Heart left ventricle (tissue), 16 donors: Measurements from ENCODE around the gene PFKP. TPM values are rescaled to one million over a fixed set of nuclear protein-coding genes. Genes with fewer than 3 reads are reported as not detected.

Experiments used
- ATAC-seq, 4 donors: fragments of 200-7000 bp; cut with Tn5 transposase; one replicate each; pipeline ENCODE4 v1.9.1; 2020 to 2022; ENCODE audit warnings: moderate library complexity in 4 of 4, mild to moderate bottlenecking in 3 of 4, moderate number of reproducible peaks in 1 of 4
- DNase-seq, 5 donors: peaks; one replicate each; pipeline ENCODE4 v3.0.0-alpha.2; 2020
- H3K27ac ChIP-seq, 12 donors: fragments of 200-600 bp; sonication (generic) in 4 of 12; one replicate each; pipeline versions ENCODE4 v1.5.0 to v1.8.0; 2016 to 2022; ENCODE audit warnings: mild to moderate bottlenecking in 2 of 12
- H3K27me3 ChIP-seq, 9 donors: fragments of 200-600 bp; sonication (generic) in 2 of 9; one replicate each; pipeline versions ENCODE4 v1.5.1 to v1.8.0; 2016 to 2022; ENCODE audit warnings: mild to moderate bottlenecking in 3 of 9
- H3K36me3 ChIP-seq, 9 donors: fragments of 200-600 bp; sonication (generic) in 2 of 9; one replicate each; pipeline versions ENCODE4 v1.5.0 to v1.8.0; 2018 to 2022; ENCODE audit warnings: mild to moderate bottlenecking in 2 of 9
- H3K4me1 ChIP-seq, 12 donors: fragments of 200-600 bp; sonication (generic) in 4 of 12; one replicate each; pipeline versions ENCODE4 v1.5.0 to v1.8.0; 2016 to 2022; ENCODE audit warnings: mild to moderate bottlenecking in 3 of 12
- H3K4me3 ChIP-seq, 12 donors: fragments of 200-600 bp; sonication (generic) in 4 of 12; one replicate each; pipeline versions ENCODE4 v1.5.0 to v1.8.0; 2017 to 2022; ENCODE audit warnings: mild to moderate bottlenecking in 9 of 12, moderate library complexity in 4 of 12
- H3K9me3 ChIP-seq, 12 donors: fragments of 200-600 bp; sonication (generic) in 4 of 12; one replicate each; pipeline versions ENCODE4 v1.5.0 to v1.8.0; 2016 to 2022; ENCODE audit warnings: mild to moderate bottlenecking in 1 of 12
- POLR2A ChIP-seq, 2 donors: fragments of 450-650 bp; IDR thresholded peaks; one replicate each; pipeline ENCODE4 v1.6.1; 2017; ENCODE audit warnings: antibody characterized with exemption in 2 of 2, mild to moderate bottlenecking in 2 of 2, moderate library complexity in 2 of 2
- WGBS, 4 donors: extraction: QIAGEN DNeasy Blood & Tissue Kit in 2 of 4; methylation state at CpG; one replicate each; pipeline versions ENCODE4 v1.1.5 to v1.1.7; 2013 to 2018; 5-methylcytosine and 5-hydroxymethylcytosine counted together
- intact Hi-C, 10 donors: fragments of 100-400 bp; cut with DNase I; formaldehyde crosslinking; loops; one replicate each; pipeline versions ENCODE4 v1.11.1 to v1.14.2; 2022
- long read RNA-seq, 3 donors: library from polyadenylated mRNA; unstranded; transcript quantifications; one replicate each; pipeline ENCODE4 v2.0.0, GENCODE V29; 2020 to 2021
- polyA plus RNA-seq, 2 donors: library from polyadenylated mRNA; stranded (reverse); fragments of 200-250 nt; gene quantifications; one replicate each; pipeline ENCODE4 v1.2.3, GENCODE V29; 2013
- total RNA-seq, 9 donors: library from RNA; depleted of rRNA in 2 of 9; stranded (reverse); fragments of >200 nt in 2 of 9; fragmentation: NEBNext Ultra II Directional in 3 of 9; extraction: Animal tissue kit (Norgen Biotek cat#: 25700) in 3 of 9; gene quantifications; one replicate each; pipeline versions ENCODE4 v1.1.0 to v1.2.4, GENCODE V29; 2016 to 2023
- TF ChIP-seq, protein P1 (sequence below), 12 donors: fragments of 200-600 bp; sonication (generic) in 4 of 12; IDR thresholded peaks; one replicate each; pipeline versions ENCODE4 v1.5.0 to v1.8.0; 2018 to 2022; ENCODE audit warnings: antibody characterized with exemption in 12 of 12, mild to moderate bottlenecking in 5 of 12
- donor health status: ischemic (EF 13 %, LVEDD 7.1; RV severe dilation, severe dysfunction).
- donor health status: healthy with polysubstance abuse.
- donor health status: DM: no; HTN: yes; CAD: no.
- donor health status: DM: no; HTN: no; CAD: no.
- donor health status: ischemic (EF 25% LVEDD 6.9; RV normal size, moderate dysfunction).
- donor health status: ischemic (EF 25% LVEDD 5.7; RV mildly dilated, moderate dysfunction).
- donor health status: healthy.
- donor health status: DM: yes; HTN: yes; CAD: no.
- donor health status: ischemic (EF 35%, LVEDD 5.7; RV mildly dilated, moderate dysfunction).
- donor health status: nonischemic (EF 11% LVEDD 7.7; RV severe dilation, severe dysfunction).
- donor health status: DM: yes; HTN: yes; CAD: no.
- donor health status: PGD.
- donor health status: ischemic (EF 29% LVEDD 5.4; RV normal size, mild dysfunction).
- donor health status: nonischemic (EF 23%, LVEDD 6.1; RV moderate dilation, normal function).

Gene PFKP
- total RNA-seq (100 to 1,000 TPM; 141 to 318 (median 183) TPM), polyA plus RNA-seq (100 to 1,000 TPM in 1 of 2 donors, 10 to 100 TPM in 1; 68.0 to 231 TPM)
- long read RNA-seq, donor 1, transcript PFKP-203 (22 exons, 2,654 nt) = major isoform, 272 of 368 reads
- long read RNA-seq, donor 1, transcript PFKP-201 (6 exons, 1,698 nt) = minor isoform, 7 of 368 reads
- long read RNA-seq, donor 1, partial matches to known transcripts = 52 of 368 reads
- long read RNA-seq, donor 1, other reads (novel, unspliced or antisense) = 37 of 368 reads
- long read RNA-seq, donor 2, transcript PFKP-203 (22 exons, 2,654 nt) = major isoform, 814 of 1,319 reads
- long read RNA-seq, donor 2, partial matches to known transcripts = 339 of 1,319 reads
- long read RNA-seq, donor 2, other reads (novel, unspliced or antisense) = 164 of 1,319 reads
- long read RNA-seq, donor 3, transcript PFKP-201 (6 exons, 1,698 nt) = minor isoform, 9 of 352 reads
- long read RNA-seq, donor 3, transcript PFKP-203 (22 exons, 2,654 nt) = major isoform, 236 of 352 reads
- long read RNA-seq, donor 3, partial matches to known transcripts = 66 of 352 reads
- long read RNA-seq, donor 3, other reads (novel, unspliced or antisense) = 41 of 352 reads

DNA sequence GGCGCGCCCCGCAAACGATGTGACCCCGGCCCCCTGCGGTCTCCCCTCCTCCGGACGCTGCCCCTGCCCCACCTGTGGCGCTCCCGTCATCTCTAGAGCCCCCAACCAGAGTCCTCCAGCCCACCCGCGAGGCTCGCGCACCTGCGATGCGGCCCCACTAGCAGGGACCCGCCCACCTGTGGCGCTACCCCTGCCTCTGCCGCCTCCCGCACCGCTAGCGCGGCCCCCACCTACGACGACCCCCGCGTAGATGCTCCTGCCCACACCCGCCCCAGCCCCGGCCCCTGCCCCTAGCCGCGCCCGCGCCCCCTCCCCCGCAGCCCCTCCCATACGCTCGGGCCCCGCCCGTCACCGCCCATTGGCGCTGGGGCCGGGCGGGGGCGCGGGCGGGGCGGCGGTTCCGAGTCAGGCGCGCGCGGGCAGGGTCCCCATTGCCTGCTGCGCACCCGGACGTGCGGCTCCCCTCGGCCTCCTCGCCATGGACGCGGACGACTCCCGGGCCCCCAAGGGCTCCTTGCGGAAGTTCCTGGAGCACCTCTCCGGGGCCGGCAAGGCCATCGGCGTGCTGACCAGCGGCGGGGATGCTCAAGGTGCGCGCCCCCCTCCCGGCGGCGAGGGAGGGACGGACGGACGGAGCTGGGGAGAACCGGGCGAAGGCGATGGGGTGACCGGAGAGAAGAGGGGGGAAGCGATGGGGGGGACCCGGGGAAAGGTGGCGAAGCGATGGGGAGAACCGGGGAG, at the start of gene PFKP:
TSS of gene PFKP (plus strand) at position 431 of the 741 bp plus-strand sequence. CDS start at position 479, 48 bp downstream.
- intact Hi-C loops = loop anchor here in 3 of 10 donors (1.0 to 5.0 kb wide), 3 partner anchors 29 to 60 kb away; no protein-coding TSS in a partner anchor
- peak in 3 of 4 donors; percentile 4 to 58 (median 47) for ATAC-seq
- H3K27ac ChIP-seq = peak within 1 kb of the TSS; percentile 33 to 97 (median 88)
- 1 to 2% (median 1%) methylated on average over 9 to 86 of the region's 86 CpGs for WGBS, 4 donors
- peaks cover 0 to 9% (median 3%) of the 10 kb centered on the region in 9 donors for H3K36me3 ChIP-seq
- peaks cover 0 to 54% (median 21%) of the 10 kb centered on the region in 12 donors for H3K4me1 ChIP-seq
- TF ChIP-seq, protein P1, sequence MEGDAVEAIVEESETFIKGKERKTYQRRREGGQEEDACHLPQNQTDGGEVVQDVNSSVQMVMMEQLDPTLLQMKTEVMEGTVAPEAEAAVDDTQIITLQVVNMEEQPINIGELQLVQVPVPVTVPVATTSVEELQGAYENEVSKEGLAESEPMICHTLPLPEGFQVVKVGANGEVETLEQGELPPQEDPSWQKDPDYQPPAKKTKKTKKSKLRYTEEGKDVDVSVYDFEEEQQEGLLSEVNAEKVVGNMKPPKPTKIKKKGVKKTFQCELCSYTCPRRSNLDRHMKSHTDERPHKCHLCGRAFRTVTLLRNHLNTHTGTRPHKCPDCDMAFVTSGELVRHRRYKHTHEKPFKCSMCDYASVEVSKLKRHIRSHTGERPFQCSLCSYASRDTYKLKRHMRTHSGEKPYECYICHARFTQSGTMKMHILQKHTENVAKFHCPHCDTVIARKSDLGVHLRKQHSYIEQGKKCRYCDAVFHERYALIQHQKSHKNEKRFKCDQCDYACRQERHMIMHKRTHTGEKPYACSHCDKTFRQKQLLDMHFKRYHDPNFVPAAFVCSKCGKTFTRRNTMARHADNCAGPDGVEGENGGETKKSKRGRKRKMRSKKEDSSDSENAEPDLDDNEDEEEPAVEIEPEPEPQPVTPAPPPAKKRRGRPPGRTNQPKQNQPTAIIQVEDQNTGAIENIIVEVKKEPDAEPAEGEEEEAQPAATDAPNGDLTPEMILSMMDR (IDR thresholded peaks at IDR 0.05) = no peak
- TF ChIP-seq POLR2A (IDR thresholded peaks at IDR 0.05) = peak in 1 of 2 donors; percentile 55
- peak in 4 of 5 donors; percentile 56 to 79 (median 68) for DNase-seq
- H3K4me3 ChIP-seq = peak within 1 kb of the TSS; percentile 65 to 91 (median 78)
- peaks cover 0 to 9% (median 0%) of the 10 kb centered on the region in 9 donors for H3K27me3 ChIP-seq
- no peaks in the 10 kb centered on the region for H3K9me3 ChIP-seq

DNA sequence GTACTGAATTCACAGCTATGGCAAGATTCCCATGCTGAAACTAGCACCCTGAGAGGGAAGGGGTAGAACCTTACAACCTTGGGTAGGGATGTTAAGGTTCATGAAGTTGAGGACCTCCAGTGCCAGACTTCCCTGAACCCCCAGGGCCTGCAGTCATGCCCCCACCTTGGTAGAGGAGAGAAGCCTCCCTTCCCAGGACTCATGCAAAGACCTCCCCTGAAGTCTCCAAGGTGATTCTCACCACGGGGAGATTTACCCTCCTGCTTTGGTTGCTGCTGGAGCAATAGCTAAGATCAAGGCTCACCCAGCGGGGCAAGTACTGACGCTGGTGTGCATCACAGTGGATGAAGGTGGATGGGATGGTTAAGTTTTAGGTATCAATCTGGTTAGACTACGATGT, 49.1 kb upstream of the PFKP start:
- Histone ChIP-seq H3K9me3 (peaks cover 0 to 4% (median 0%) of the 10 kb centered on the region in 12 donors), H3K27ac (no peak overlapping the region), H3K36me3 (no peaks in the 10 kb centered on the region), H3K4me3 (no peak overlapping the region), H3K4me1 (no peaks in the 10 kb centered on the region), H3K27me3 (peaks cover 0 to 11% (median 0%) of the 10 kb centered on the region in 9 donors)
- no peak for ATAC-seq
- TF ChIP-seq, protein P1 (IDR thresholded peaks at IDR 0.05) = no peak
- no peak for TF ChIP-seq POLR2A (IDR thresholded peaks at IDR 0.05)
- intact Hi-C loops = no loop called here
- no peak for DNase-seq
- 69 to 98% (median 81%) methylated on average over 4 of the region's 4 CpGs for WGBS, 4 donors

DNA sequence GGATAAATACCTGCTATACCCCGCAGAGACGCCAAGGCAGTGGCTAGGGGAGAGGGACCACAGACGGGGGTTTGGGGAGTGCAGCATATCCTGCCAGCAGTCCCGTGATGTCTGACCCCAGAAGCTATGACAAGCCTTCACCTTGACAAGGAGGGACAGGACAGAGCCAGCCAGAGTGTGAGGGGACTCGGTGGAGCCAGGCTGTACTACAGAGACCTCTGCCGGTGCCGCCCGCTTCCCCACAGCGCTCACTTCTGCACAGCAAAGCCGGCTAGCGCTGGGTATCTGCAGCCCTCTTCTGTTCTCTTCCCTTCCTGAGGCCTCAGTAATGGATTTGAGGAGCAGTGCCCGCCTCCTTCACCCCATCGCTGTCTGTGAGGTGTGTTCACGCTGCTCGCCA, 47.0 kb upstream of the PFKP start:
- Histone ChIP-seq H3K4me3 (no peak overlapping the region), H3K4me1 (no peaks in the 10 kb centered on the region), H3K27me3 (no peaks in the 10 kb centered on the region), H3K9me3 (peaks cover 0 to 6% (median 0%) of the 10 kb centered on the region in 12 donors), H3K27ac (no peak overlapping the region), H3K36me3 (no peaks in the 10 kb centered on the region)
- ATAC-seq = peak in 1 of 4 donors; percentile 27
- TF ChIP-seq, protein P1 (IDR thresholded peaks at IDR 0.05) = no peak
- TF ChIP-seq POLR2A (IDR thresholded peaks at IDR 0.05) = no peak
- no peak for DNase-seq
- intact Hi-C loops = loop anchor here in 1 of 10 donors (5.0 kb wide), 1 partner anchor 38 kb away; no protein-coding TSS in a partner anchor
- 88 to 93% (median 92%) methylated on average over 10 to 15 of the region's 15 CpGs for WGBS, 4 donors
